HG02798 (cell line): ENCODE data around the gene IGFBP2.

Experiments
- ATAC-seq: cut with Tn5 transposase; IDR thresholded peaks from one replicate; pipeline ENCODE4 v1.9.1; 2021; ENCODE audit warnings: mild to moderate bottlenecking; ENCODE audit not compliant: unreplicated experiment, poor library complexity

Gene IGFBP2

DNA sequence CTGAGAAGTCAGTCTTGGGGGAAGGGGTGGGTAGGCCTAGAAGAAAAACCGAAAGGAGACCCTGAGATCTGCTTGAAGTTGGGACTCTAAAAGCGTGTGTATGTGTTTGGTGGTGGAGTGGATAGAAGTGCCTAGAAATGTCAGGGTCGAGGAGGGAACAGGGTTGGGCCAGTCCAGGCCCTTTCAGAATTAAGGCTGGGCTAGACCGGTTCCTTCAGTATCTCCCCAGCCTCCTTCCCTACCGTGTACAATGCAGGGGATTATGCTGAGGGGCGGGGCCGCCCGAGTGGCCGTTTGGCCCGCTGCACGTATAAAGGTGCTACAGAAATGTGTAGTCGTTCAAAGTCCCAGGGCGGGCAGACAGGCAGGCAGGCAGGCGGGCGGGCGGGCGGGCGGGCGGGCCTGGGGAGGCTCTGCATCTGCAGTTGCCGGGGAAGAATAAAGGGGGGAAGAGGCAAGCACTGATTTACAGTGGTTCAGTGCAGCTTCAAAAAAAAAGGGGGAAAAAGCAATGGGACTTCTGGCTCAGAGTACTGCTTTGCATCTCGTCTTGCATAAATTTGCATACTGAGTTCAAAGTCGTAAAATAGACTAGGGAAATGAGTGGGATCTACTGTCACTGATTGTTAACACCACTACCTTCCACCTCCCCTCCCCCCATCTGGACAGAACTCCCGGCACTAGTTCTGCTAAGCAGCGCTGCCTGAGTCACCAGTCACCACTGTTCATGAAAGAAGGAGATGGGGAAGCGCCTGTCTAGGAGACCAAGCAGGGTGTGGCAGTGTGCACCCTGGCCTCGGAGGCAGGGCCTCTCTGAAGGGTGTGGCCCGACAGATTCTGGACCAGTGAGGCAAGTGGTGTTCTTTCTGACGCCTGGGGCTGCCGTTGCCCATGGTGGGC is 3.6 kb downstream of the IGFBP2 start:
- ATAC-seq, result no peak

DNA sequence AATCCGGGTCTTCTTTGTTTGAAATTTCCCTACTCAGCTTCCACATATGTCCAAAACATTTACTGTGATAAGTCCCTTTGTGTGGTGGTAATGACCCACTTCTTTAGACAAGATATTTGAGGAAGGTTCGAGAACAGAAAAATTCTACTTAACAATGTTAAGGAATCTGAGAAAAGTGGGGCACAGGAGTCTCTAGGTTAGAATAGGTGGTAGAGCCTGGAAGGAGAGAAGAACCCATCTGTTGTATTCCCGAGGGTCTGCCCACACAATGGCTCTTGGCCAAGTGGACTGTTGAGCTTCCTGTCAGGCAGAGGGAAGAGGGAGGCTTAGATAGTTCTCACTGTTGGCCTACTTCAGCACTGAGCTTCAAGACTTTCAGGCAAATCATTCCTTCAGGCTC is 4.3 kb downstream of the IGFBP2 start:
- no peak for ATAC-seq

DNA sequence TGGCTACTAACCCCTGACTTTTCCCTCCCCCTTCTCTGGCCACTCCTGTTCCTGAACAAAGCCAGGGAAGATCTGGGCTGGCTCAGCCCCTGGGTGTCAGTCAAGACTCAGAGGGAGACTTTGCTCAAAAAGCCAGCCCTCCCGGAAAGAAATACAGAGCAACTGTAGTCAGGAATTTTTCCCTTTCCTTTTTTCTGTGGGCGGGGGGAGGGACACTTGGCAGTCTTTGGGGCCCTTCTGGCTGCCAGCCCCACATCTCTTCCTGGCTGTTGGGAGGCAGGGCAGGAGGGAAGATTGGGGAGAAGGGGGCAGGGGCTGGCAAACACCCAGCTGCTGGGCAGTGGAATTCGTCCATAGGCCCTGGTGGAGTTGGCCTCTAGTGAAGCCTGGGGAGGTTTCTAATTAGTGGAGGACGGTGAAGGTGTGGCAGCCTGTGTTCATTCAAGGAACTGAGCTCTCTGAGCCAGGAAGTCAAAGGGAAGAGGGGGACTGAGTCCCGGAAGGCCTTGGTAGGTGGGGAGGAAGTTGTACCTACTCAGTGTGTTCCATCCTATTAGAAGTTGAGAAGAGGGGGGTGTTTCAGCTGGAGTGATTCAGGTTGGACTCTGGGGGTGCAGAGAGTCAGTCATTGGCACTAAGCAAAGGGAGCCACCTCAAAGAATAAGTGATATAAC is 10.9 kb downstream of the IGFBP2 start:
- ATAC-seq, result no peak

GRCh38 chr2:216644842-216645635 is 11.8 kb downstream of the IGFBP2 start:
- no peak for ATAC-seq

DNA sequence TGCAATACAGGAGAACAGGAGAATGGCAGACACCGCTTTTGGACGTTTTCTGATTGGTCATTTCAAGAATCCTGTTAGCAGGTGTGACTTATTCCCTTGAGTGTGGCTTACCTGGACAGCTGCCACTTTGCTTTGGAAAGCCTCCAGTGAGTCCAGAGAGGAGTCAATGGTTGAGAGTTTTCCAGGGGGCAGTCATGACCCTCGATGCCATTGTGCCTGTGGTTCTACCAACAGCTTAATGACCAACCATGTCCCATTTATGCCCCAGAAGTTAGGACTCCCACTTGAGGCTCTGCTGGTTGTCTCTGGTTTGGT is 12.4 kb downstream of the IGFBP2 start:
- no peak for ATAC-seq

- no peak for ATAC-seq
These were observed 12.9 kb downstream of the IGFBP2 start for GRCh38 chr2:216646116-216646515.

- no peak for ATAC-seq
These were observed 14.9 kb downstream of the IGFBP2 start for GRCh38 chr2:216648105-216648504.

DNA sequence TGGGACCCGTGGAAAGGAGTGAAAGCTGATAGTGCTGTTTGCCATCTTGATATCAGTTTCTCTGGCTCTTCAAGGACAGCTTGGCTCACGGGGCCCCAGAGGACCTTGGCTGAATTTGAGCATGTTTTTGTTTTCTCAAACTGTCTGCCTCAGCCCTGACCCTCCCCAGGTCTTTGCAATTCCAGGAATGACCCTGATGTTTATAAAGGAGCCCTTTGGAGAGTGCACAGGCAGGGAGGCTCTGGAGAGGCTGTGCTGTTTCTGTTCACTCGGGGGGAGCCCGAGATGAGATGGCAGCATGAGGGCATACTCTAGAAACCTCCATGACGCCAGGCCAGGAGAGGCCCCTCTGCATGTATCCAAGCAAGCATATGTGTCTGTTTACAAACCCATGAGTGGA is 16.4 kb downstream of the IGFBP2 start:
- no peak for ATAC-seq

DNA sequence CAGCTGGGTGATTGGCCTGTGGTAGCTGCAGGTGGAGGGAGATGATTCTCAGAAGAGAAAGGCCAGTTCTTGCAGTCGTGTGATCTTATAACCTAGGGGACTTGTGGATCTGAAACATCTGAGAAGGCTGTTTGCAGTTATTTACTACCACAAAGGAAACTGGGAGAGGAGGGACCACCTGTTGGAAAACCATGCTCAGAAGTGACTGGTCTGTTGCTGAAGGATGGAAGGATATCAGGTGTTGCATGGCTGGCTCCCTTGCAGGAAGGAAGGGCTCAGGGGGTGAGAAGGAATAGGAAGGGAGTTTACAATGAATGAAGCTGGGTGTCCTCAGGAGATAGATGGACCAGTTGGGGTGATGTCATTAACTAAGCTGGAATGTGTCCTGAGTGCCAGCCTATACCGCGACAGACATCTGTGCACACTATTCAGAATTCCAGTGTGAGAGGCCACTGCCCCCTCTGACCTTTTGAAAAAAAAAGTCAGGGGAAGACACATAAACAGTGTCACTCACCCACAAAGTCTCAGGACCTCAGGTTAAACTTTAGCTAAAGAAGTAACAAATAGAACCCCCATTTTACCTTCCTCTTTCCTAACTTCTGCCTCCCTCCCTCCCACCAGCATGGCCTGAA is 17.5 kb downstream of the IGFBP2 start:
- ATAC-seq, result no peak

- no peak for ATAC-seq
These were observed 18.2 kb downstream of the IGFBP2 start for GRCh38 chr2:216651351-216651881.

DNA sequence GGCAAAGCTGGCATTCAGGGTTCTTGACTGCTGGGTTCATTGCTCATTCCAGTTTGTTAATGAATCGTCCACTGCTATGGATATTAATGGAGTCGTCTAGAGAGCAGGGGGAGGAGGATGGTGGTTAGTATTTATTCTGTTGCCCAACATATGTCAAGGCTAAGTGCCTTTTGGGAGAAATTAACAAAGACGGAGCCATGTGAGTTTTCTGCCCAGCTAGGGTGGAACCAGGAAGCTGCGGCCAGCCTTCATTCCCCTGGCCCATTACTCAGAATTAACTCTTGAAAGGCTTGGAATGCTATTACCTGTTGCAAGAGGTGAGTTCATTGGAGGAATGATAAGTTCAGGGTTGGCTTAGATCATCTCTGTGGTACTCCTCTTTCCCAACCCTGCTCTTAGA is 19.3 kb downstream of the IGFBP2 start:
- no peak for ATAC-seq

DNA sequence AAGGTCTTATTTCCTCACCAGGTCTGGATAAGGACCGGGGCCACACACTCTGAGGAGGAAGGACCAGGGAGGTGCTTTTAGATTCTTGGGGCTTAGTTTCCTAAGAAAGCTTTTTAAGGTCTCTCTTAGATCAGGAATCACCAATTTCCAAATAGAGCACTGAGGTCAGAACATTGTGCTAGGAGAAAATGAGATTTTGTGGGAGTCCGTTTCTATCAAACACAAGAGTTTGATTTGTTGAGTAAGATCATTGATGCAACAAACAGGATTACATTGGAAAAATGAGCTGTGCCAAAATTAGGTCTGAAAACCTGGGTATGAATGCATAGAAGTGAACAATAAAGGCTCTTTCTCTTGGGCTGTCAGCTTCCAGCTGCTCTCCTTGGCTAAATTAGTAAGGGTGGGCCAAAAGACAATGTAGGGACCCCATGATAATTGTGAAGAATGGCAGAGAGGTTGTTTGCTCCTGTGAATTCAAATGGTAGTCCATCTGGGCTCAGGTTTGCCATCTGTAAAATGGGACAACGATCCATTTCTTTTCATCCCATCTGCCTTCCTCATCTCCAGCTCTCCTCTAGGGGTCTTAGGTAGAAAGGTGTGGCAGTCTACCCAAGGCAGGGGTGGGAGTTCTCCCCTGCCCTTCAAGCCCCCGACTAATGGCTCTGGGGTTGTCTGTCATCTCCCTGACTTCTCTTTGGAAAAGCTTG is 20.0 kb downstream of the IGFBP2 start:
- ATAC-seq, result no peak

DNA sequence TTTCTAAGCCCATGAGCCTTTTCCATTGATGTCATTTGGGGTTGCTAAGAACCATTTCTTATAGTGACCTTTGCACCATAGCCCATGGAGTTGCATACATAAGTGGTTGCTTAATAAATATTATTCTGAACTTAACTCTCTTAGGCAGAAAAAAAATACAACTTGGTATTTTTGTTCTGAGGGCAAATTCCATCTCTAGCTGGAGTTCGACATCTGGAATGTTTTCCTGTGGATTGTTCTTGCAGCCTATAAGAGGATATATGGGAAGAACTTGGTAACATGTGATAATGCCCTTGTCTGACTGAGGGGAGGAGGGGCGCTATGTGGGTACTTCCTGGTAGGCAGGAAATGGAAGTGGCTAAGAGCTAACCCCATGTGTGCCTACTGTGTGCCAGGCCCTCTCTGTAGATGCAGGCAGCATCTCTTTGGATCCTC is 20.7 kb downstream of the IGFBP2 start:
- ATAC-seq, result no peak

DNA sequence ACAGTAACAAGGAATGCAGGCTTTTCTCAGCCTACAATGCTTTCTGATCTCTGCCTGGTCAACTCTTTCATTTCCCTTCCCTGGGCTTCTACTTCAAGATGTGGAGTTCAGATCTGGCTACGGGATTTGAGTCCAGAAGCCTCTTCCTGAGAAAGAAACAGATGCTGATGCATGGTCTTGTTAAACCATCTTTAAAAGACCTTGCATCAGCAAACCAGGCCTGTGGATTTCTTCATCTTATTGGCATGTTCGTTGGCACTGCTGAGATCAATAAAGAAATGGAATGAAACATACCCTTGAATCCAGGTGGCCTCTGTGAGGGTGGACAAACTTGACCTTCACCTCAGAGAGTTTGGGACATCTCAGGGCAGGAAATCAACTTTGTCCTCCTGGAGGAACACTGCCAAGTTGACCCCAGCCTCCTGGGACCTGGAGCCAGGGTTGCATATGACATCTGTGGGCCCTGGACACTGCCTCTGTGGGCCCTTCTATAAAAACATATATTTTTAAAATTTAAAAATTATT is 21.4 kb downstream of the IGFBP2 start:
- ATAC-seq, result no peak

GRCh38 chr2:216657086-216657855 is 24.1 kb downstream of the IGFBP2 start:
- ATAC-seq, result no peak

GRCh38 chr2:216657980-216658379 is 24.8 kb downstream of the IGFBP2 start:
- ATAC-seq, result no peak

DNA sequence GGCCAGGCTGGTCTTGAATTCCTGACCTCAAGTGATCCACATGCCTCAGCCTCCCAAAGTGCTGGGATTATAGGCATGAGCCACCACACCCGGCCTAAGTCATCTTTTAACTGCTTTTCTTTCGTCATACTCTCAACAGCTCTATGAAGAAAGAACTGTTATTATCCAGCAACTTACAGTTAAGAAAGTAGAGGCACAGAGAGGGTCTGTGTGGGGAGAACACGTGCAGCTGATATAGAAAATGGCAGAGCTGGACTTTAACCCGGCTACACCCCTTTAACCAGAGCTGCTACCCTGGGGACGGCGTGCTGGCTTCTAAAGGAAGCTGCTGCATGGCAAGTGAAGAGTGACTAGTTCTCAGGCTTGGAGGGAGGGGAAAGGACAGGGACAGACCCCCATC is 25.5 kb downstream of the IGFBP2 start:
- no peak for ATAC-seq

DNA sequence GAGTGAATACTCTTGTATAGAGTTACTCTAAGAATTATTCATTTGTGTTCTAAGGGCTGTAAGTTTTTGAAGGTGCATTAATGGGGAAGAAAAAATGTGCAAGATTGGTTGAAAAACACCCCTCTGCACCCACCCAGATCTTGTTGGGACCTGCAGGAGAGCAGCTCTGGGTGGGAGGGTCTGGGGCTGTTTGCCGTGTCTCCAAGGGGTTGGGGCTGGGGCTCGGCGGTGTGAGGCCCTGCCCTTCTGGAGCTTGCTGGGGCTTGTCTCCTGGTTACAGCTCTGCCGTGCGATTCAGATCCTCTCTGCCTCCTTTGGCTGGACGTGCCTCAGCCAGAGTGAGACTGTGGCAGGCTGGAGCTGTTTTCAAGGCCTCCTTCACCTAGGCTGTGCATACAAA is 26.1 kb downstream of the IGFBP2 start:
- ATAC-seq, result no peak

DNA sequence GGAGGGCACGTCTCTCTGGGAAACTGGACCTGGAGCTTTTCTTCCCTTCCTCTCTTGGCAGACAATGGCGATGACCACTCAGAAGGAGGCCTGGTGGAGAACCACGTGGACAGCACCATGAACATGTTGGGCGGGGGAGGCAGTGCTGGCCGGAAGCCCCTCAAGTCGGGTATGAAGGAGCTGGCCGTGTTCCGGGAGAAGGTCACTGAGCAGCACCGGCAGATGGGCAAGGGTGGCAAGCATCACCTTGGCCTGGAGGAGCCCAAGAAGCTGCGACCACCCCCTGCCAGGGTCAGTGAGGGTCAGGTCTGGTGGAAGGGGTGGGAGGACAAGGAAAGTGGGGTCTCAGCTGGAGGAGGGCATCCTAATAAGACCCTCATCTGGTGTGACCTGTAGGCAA is 27.3 kb downstream of the IGFBP2 start:
- ATAC-seq, result no peak
